ENCODE results near the gene GSTT2. TPM values are rescaled to one million over a fixed set of nuclear protein-coding genes. Genes with fewer than 3 reads are reported as not detected.

GSTT2 gene
- total RNA-seq, 1 donor from 2014 or later = not detected

GRCh38 chr22:24003887-24004286 lies 24.0 kb downstream of the GSTT2 start:
- ATAC-seq = no peak
- intact Hi-C loops (cut with DNase I) = loop anchor here (5.0 to 10.0 kb wide), 2 partner anchors 52 to 101 kb away; no protein-coding TSS in a partner anchor
- no peak for DNase-seq (ENCODE audit: missing footprints)

GRCh38 chr22:24005201-24005600 lies 25.3 kb downstream of the GSTT2 start, which contains the start of gene GSTT4:
Gene GSTT4 (minus strand): TSS chr22:24005453. CDS start chr22:24005356, 97 bp downstream.
- peak; percentile 90 for DNase-seq (ENCODE audit: missing footprints)
- peak; percentile 92 for ATAC-seq
- intact Hi-C loops (cut with DNase I) = loop anchor here (5.0 to 10.0 kb wide), 2 partner anchors 100 to 172 kb away; no protein-coding TSS in a partner anchor

- intact Hi-C loops (cut with DNase I) = loop anchor here (5.0 to 10.0 kb wide), 2 partner anchors 98 to 171 kb away; no protein-coding TSS in a partner anchor
- DNase-seq (ENCODE audit: missing footprints) = no peak
- no peak for ATAC-seq
Measured at GRCh38 chr22:24006207-24006913, 26.4 kb downstream of the GSTT2 start.

- no peak for ATAC-seq
- intact Hi-C loops (cut with DNase I) = loop anchor here (5.0 to 10.0 kb wide), 2 partner anchors 98 to 170 kb away; no protein-coding TSS in a partner anchor
- no peak for DNase-seq (ENCODE audit: missing footprints)
Measured at GRCh38 chr22:24006914-24007214, 26.9 kb downstream of the GSTT2 start.

GRCh38 chr22:24007253-24008021 lies 27.5 kb downstream of the GSTT2 start:
- DNase-seq (ENCODE audit: missing footprints) (no peak), ATAC-seq (no peak)
- intact Hi-C loops (cut with DNase I) = loop anchor here (5.0 to 10.0 kb wide), 2 partner anchors 97 to 170 kb away; no protein-coding TSS in a partner anchor

- DNase-seq (ENCODE audit: missing footprints) (no peak), ATAC-seq (no peak)
- intact Hi-C loops (cut with DNase I) = loop anchor here (5.0 to 10.0 kb wide), 2 partner anchors 97 to 169 kb away; no protein-coding TSS in a partner anchor
Measured at GRCh38 chr22:24008022-24008283, 28.0 kb downstream of the GSTT2 start.

GRCh38 chr22:24008381-24009226 lies 28.7 kb downstream of the GSTT2 start:
- intact Hi-C loops (cut with DNase I) = loop anchor here (5.0 to 10.0 kb wide), 2 partner anchors 96 to 169 kb away; no protein-coding TSS in a partner anchor
- ATAC-seq (no peak), DNase-seq (ENCODE audit: missing footprints) (no peak)

GRCh38 chr22:24009227-24010017 lies 29.5 kb downstream of the GSTT2 start:
- intact Hi-C loops (cut with DNase I) = loop anchor here (5.0 to 10.0 kb wide), 2 partner anchors 95 to 168 kb away; no protein-coding TSS in a partner anchor
- DNase-seq (ENCODE audit: missing footprints) (no peak), ATAC-seq (no peak)

- intact Hi-C loops (cut with DNase I) = no loop called here
- no peak for DNase-seq (ENCODE audit: missing footprints)
- no peak for ATAC-seq
Measured at GRCh38 chr22:24010018-24010391, 30.1 kb downstream of the GSTT2 start.

- DNase-seq (ENCODE audit: missing footprints) (no peak), ATAC-seq (no peak)
- intact Hi-C loops (cut with DNase I) = no loop called here
Measured at GRCh38 chr22:24011735-24012068, 31.8 kb downstream of the GSTT2 start.

GRCh38 chr22:24016156-24016555 lies 36.2 kb downstream of the GSTT2 start:
- intact Hi-C loops (cut with DNase I) = no loop called here
- ATAC-seq (no peak), DNase-seq (ENCODE audit: missing footprints) (no peak)

GRCh38 chr22:24021304-24021703 lies 41.4 kb downstream of the GSTT2 start:
- ATAC-seq (no peak), DNase-seq (ENCODE audit: missing footprints) (no peak)
- intact Hi-C loops (cut with DNase I) = no loop called here

- DNase-seq (ENCODE audit: missing footprints) (no peak), ATAC-seq (no peak)
- intact Hi-C loops (cut with DNase I) = no loop called here
Measured at GRCh38 chr22:24023204-24023789, 43.4 kb downstream of the GSTT2 start.

GRCh38 chr22:24024354-24024753 lies 44.4 kb downstream of the GSTT2 start:
- no peak for ATAC-seq
- no peak for DNase-seq (ENCODE audit: missing footprints)
- intact Hi-C loops (cut with DNase I) = no loop called here

GRCh38 chr22:24025475-24025874 lies 45.5 kb downstream of the GSTT2 start:
- no peak for DNase-seq (ENCODE audit: missing footprints)
- ATAC-seq = no peak
- intact Hi-C loops (cut with DNase I) = no loop called here

- no peak for DNase-seq (ENCODE audit: missing footprints)
- no peak for ATAC-seq
- intact Hi-C loops (cut with DNase I) = no loop called here
Measured at GRCh38 chr22:24026056-24026455, 46.1 kb downstream of the GSTT2 start.

GRCh38 chr22:24026733-24027132 lies 46.8 kb downstream of the GSTT2 start:
- ATAC-seq (no peak), DNase-seq (ENCODE audit: missing footprints) (no peak)
- intact Hi-C loops (cut with DNase I) = no loop called here

- DNase-seq (ENCODE audit: missing footprints) (no peak), ATAC-seq (no peak)
- intact Hi-C loops (cut with DNase I) = no loop called here
Measured at GRCh38 chr22:24027389-24027975, 47.5 kb downstream of the GSTT2 start.

Data from Right ventricle myocardium inferior (tissue), 1 donor.